ENCODE measurements around the gene UQCR11.

- TF ChIP-seq CTCF (IDR thresholded peaks at IDR 0.05; ENCODE audit: borderline replicate concordance, extremely low read depth, low read length, poor library complexity, severe bottlenecking) (no peak), EZH2 (IDR thresholded peaks at IDR 0.05; ENCODE audit: borderline replicate concordance, low read depth, low read length, severe bottlenecking) (no peak)
These were observed 38.7 kb downstream of the UQCR11 start for GRCh38 chr19:1566392-1567115.

Data from DND-41 (cell line).